ENCODE results near the gene HMCN1. TPM values are rescaled to one million over a fixed set of nuclear protein-coding genes. Genes with fewer than 3 reads are reported as not detected.

HMCN1 gene
- polyA plus RNA-seq, 1 donor from 2014 or later: 0.66 TPM

GRCh38 chr1:185716095-185716494 is 18.1 kb upstream of the HMCN1 start:
- Histone ChIP-seq H3K9me3 (ENCODE audit: low read length) (no peaks in the 10 kb centered on the region), H2AFZ (ENCODE audit: low read depth, low read length) (no peak overlapping the region), H3K79me2 (replicated peaks; ENCODE audit: insufficient read depth, low read length) (no peaks in the 10 kb centered on the region), H3K4me3 (ENCODE audit: low read length) (no peak overlapping the region), H3K27ac (ENCODE audit: low read length) (no peak overlapping the region), H3K9me2 (ENCODE audit: insufficient read depth, low read length) (no peaks in the 10 kb centered on the region), H4K20me1 (ENCODE audit: insufficient read depth) (no peaks in the 10 kb centered on the region), H3K4me2 (ENCODE audit: low read length) (no peak overlapping the region), H3K36me3 (ENCODE audit: insufficient read depth, low read length) (no peaks in the 10 kb centered on the region), H3K9ac (ENCODE audit: low read length) (no peak overlapping the region), H3K27me3 (ENCODE audit: insufficient read depth, low read depth, low read length) (no peaks in the 10 kb centered on the region), H3F3A (ENCODE audit: insufficient read depth, low read length, poor library complexity, severe bottlenecking) (no peaks in the 10 kb centered on the region)
- TF ChIP-seq TAF1 (IDR thresholded peaks at IDR 0.05; ENCODE audit: low read depth) (no peak), MXI1 (conservative IDR thresholded peaks at IDR 0.05; ENCODE audit: poor library complexity, severe bottlenecking) (no peak), CTCF (IDR thresholded peaks at IDR 0.05; ENCODE audit: poor library complexity, severe bottlenecking) (no peak)

- Histone ChIP-seq H4K20me1 (ENCODE audit: insufficient read depth) (no peaks in the 10 kb centered on the region), H3K9ac (ENCODE audit: low read length) (no peak overlapping the region), H3K4me2 (ENCODE audit: low read length) (no peak overlapping the region)
Measured at GRCh38 chr1:185719021-185719420, 15.2 kb upstream of the HMCN1 start.

GRCh38 chr1:185720633-185721272 is 13.4 kb upstream of the HMCN1 start:
- Histone ChIP-seq H3K27ac (ENCODE audit: low read length) (no peak overlapping the region), H2AFZ (ENCODE audit: low read depth, low read length) (no peak overlapping the region), H3K4me2 (ENCODE audit: low read length) (no peak overlapping the region), H3K79me2 (replicated peaks; ENCODE audit: insufficient read depth, low read length) (no peaks in the 10 kb centered on the region), H3K36me3 (ENCODE audit: insufficient read depth, low read length) (no peaks in the 10 kb centered on the region), H3K9ac (ENCODE audit: low read length) (no peak overlapping the region), H3K27me3 (ENCODE audit: insufficient read depth, low read depth, low read length) (no peaks in the 10 kb centered on the region), H3F3A (ENCODE audit: insufficient read depth, low read length, poor library complexity, severe bottlenecking) (no peaks in the 10 kb centered on the region), H3K4me3 (ENCODE audit: low read length) (no peak overlapping the region), H3K9me2 (ENCODE audit: insufficient read depth, low read length) (no peaks in the 10 kb centered on the region), H4K20me1 (ENCODE audit: insufficient read depth) (no peaks in the 10 kb centered on the region), H3K9me3 (ENCODE audit: low read length) (no peaks in the 10 kb centered on the region)
- TF ChIP-seq CTCF (IDR thresholded peaks at IDR 0.05; ENCODE audit: poor library complexity, severe bottlenecking): peak; percentile 73
- TF ChIP-seq RAD21 (conservative IDR thresholded peaks at IDR 0.05): peak; percentile 73
- TF ChIP-seq TAF1 (IDR thresholded peaks at IDR 0.05; ENCODE audit: low read depth): no peak
- no peak for TF ChIP-seq MXI1 (conservative IDR thresholded peaks at IDR 0.05; ENCODE audit: poor library complexity, severe bottlenecking)
- no peak for TF ChIP-seq REST (IDR thresholded peaks at IDR 0.05; ENCODE audit: borderline replicate concordance)
- TF ChIP-seq EP300 (conservative IDR thresholded peaks at IDR 0.05; ENCODE audit: poor library complexity, severe bottlenecking): no peak
- TF ChIP-seq POLR2AphosphoS5 (IDR thresholded peaks at IDR 0.05): no peak
- no peak for TF ChIP-seq EZH2 (IDR thresholded peaks at IDR 0.05; ENCODE audit: borderline replicate concordance, insufficient read depth, low read length, poor library complexity, severe bottlenecking)
- TF ChIP-seq SMC3 (conservative IDR thresholded peaks at IDR 0.05; ENCODE audit: poor library complexity): peak; percentile 80

More at GRCh38 chr1:185719021-185719420, 15.2 kb upstream of the HMCN1 start:
- Histone ChIP-seq H3F3A (ENCODE audit: insufficient read depth, low read length, poor library complexity, severe bottlenecking) (no peaks in the 10 kb centered on the region), H3K4me3 (ENCODE audit: low read length) (no peak overlapping the region), H3K9me2 (ENCODE audit: insufficient read depth, low read length) (no peaks in the 10 kb centered on the region), H3K9me3 (ENCODE audit: low read length) (no peaks in the 10 kb centered on the region), H3K36me3 (ENCODE audit: insufficient read depth, low read length) (no peaks in the 10 kb centered on the region), H3K27ac (ENCODE audit: low read length) (no peak overlapping the region), H3K79me2 (replicated peaks; ENCODE audit: insufficient read depth, low read length) (no peaks in the 10 kb centered on the region), H3K27me3 (ENCODE audit: insufficient read depth, low read depth, low read length) (no peaks in the 10 kb centered on the region), H2AFZ (ENCODE audit: low read depth, low read length) (no peak overlapping the region)
- no peak for TF ChIP-seq RAD21 (conservative IDR thresholded peaks at IDR 0.05)
- TF ChIP-seq EZH2 (IDR thresholded peaks at IDR 0.05; ENCODE audit: borderline replicate concordance, insufficient read depth, low read length, poor library complexity, severe bottlenecking): no peak
